Measurements from ENCODE around the gene HNRNPH1. TPM values are rescaled to one million over a fixed set of nuclear protein-coding genes. Genes with fewer than 3 reads are reported as not detected.

Gene HNRNPH1
- total RNA-seq, 1 donor from 2014 or later = 893 TPM

- no peak for TF ChIP-seq CTCF (conservative IDR thresholded peaks at IDR 0.05)
- Mint-ChIP-seq H3K4me1 (ENCODE audit: unreplicated experiment) (peaks cover 39% of the 10 kb centered on the region), H3K4me3 (no peak overlapping the region), H3K9me3 (no peaks in the 10 kb centered on the region), H3K27me3 (no peaks in the 10 kb centered on the region), H3K36me3 (peaks cover 73% of the 10 kb centered on the region), H3K27ac (peak overlapping the region; percentile 36)
- no peak for DNase-seq (ENCODE audit: extremely low spot score, unreplicated experiment)
Observed at GRCh38 chr5:179614745-179615144, 8.7 kb downstream of the HNRNPH1 start.

DNA sequence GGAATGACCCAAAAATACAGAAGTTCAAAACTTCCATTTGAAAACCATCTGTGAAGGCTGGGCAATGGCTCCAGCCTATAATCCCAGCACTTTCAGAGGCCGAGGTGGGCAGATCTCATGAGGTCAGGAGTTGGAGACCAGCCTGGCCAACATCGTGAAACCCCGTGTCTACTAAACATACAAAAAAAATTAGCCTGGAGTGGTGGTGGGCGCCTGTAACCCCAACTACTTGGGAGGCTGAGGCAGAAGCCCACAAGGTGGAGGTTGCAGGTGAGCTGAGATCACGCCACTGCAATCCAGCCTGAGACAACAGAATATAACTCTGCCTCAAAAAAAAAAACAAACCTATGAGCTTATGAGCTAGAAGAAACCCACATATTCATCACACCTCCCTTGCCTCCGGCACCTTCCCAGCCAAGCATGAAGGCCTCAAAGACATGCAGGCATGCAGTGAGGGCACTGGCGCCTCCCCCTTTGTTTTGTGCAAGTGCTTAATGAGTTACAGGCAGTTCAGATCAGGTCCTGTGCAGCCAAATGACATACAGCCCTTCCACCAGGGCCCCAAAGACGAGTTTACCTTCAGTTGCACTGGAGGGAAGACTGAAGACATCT lies 9.9 kb downstream of the HNRNPH1 start:
- TF ChIP-seq CTCF (conservative IDR thresholded peaks at IDR 0.05) = no peak
- Mint-ChIP-seq H3K9me3 (no peaks in the 10 kb centered on the region), H3K27me3 (no peaks in the 10 kb centered on the region), H3K27ac (peak overlapping the region; percentile 86), H3K4me3 (no peak overlapping the region), H3K36me3 (peaks cover 72% of the 10 kb centered on the region), H3K4me1 (ENCODE audit: unreplicated experiment) (peaks cover 39% of the 10 kb centered on the region)
- DNase-seq (ENCODE audit: extremely low spot score, unreplicated experiment) = no peak

GRCh38 chr5:179612577-179613459 lies 10.7 kb downstream of the HNRNPH1 start:
- H3K27ac Mint-ChIP-seq = peak overlapping the region; percentile 86
- H3K4me3 Mint-ChIP-seq = peak overlapping the region; percentile 64
- peaks cover 35% of the 10 kb centered on the region for H3K4me1 Mint-ChIP-seq (ENCODE audit: unreplicated experiment)
- H3K9me3 Mint-ChIP-seq = no peaks in the 10 kb centered on the region
- H3K36me3 Mint-ChIP-seq = peaks cover 68% of the 10 kb centered on the region
- TF ChIP-seq CTCF (conservative IDR thresholded peaks at IDR 0.05) = no peak
- H3K27me3 Mint-ChIP-seq = no peaks in the 10 kb centered on the region
- no peak for DNase-seq (ENCODE audit: extremely low spot score, unreplicated experiment)

DNA sequence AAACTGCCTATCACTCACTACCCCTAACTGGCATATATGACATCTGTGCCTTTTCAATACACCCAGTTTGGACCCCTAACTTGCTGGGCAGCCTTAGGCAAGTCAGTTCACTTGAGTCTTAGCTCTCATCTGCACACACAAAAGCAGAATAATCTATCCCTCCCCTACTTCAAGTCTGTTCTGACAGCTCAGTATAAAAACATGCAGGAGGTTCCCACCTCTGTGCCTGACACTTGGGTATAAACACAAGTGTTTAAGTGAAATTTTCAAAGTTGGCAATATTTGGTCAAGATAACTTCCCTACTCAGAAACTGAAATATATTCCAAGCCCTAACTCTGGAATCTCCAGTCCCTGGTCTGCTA lies 12.6 kb downstream of the HNRNPH1 start:
- TF ChIP-seq CTCF (conservative IDR thresholded peaks at IDR 0.05) = no peak
- Mint-ChIP-seq H3K27ac (peak overlapping the region; percentile 68), H3K9me3 (no peaks in the 10 kb centered on the region), H3K4me3 (no peak overlapping the region), H3K36me3 (peaks cover 49% of the 10 kb centered on the region), H3K4me1 (ENCODE audit: unreplicated experiment) (peaks cover 33% of the 10 kb centered on the region), H3K27me3 (no peaks in the 10 kb centered on the region)
- no peak for DNase-seq (ENCODE audit: extremely low spot score, unreplicated experiment)

GRCh38 chr5:179610109-179610902 lies 13.2 kb downstream of the HNRNPH1 start:
- TF ChIP-seq CTCF (conservative IDR thresholded peaks at IDR 0.05) = no peak
- H3K4me3 Mint-ChIP-seq = peak overlapping the region; percentile 16
- H3K4me1 Mint-ChIP-seq (ENCODE audit: unreplicated experiment) = peaks cover 37% of the 10 kb centered on the region
- H3K27me3 Mint-ChIP-seq = no peaks in the 10 kb centered on the region
- no peaks in the 10 kb centered on the region for H3K9me3 Mint-ChIP-seq
- DNase-seq (ENCODE audit: extremely low spot score, unreplicated experiment) = no peak
- peak overlapping the region; percentile 68 for H3K27ac Mint-ChIP-seq
- peaks cover 45% of the 10 kb centered on the region for H3K36me3 Mint-ChIP-seq

Measured in type B pancreatic cell (in vitro differentiated cells).